ENCODE data around the gene TAF7. TPM values are rescaled to one million over a fixed set of nuclear protein-coding genes. Genes with fewer than 3 reads are reported as not detected.

The TAF7 gene
- polyA plus RNA-seq, 1 of the 3 experiments (the other 2 are of a cell fraction), result 30.6 TPM

DNA sequence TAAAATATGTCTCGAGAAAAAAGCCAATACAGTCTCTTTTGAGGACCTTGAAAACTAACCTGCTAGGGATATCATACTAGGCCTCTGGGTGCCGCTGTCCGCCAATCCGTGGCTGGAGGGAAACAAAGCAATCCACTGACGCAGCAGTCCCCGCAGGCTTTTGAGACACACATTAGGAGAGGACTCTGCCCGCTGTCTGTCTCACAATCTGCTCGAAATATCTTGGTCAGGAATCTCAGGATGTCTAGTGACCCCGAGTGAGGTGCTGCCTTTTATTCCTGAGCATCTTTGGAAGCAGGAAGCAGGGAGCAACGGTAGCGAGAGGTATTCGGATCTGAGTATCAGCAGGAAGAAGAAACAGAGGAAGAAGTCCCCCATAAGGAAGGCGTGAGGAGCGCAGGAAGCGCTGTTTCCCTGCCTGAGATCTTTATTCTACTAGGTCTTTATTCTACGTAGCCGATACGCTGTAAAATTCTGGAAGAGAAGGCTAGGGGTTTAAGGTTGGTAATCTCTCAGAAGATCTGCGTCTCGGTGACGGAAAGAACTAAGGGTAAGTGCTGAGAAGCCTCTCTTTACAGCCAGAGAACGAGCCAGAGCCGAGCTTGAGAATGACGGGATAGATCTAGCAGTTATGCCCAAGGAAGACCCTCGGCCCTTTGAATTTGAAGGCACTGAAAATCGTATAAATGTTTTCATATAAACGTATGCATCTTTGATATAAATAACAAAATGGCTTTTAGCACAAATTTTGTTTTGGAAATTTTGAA, 5.7 kb upstream of the TAF7 start (continued):
- TF ChIP-seq CTCF (IDR thresholded peaks at IDR 0.05) (peak; percentile 56), EZH2phosphoT487 (IDR thresholded peaks at IDR 0.05; ENCODE audit: borderline replicate concordance, low read depth) (no peak), ELF1 (IDR thresholded peaks at IDR 0.05) (no peak), MEF2A (IDR thresholded peaks at IDR 0.05; ENCODE audit: borderline replicate concordance, low read depth) (no peak), NRF1 (IDR thresholded peaks at IDR 0.05; ENCODE audit: low read depth, low read length) (no peak), PBX3 (IDR thresholded peaks at IDR 0.05) (no peak), TEAD4 (IDR thresholded peaks at IDR 0.05; ENCODE audit: borderline replicate concordance, insufficient read depth) (no peak), RAD21 (IDR thresholded peaks at IDR 0.05; ENCODE audit: low read length) (peak; percentile 65)

GRCh38 chr5:141322261-141322660, 1.7 kb upstream of the TAF7 start:
- Histone ChIP-seq H3K9me3 (peaks cover 23% of the 10 kb centered on the region), H3K4me2 (no peak overlapping the region), H3K9ac (no peak overlapping the region), H3K27ac (ENCODE audit: low read depth in 2 of 2, low read length in 1 of 2) (no peak overlapping the region), H2AFZ (ENCODE audit: low read depth) (no peak overlapping the region), H3F3A (replicated peaks; ENCODE audit: insufficient read depth) (peaks cover 13% of the 10 kb centered on the region), H3K27me3 (ENCODE audit: insufficient read depth) (no peaks in the 10 kb centered on the region), H3K4me1 (ENCODE audit: control insufficient read depth in 1 of 2, insufficient read depth in 2 of 2, low read depth in 1 of 2, low read length in 1 of 2) (no peaks in the 10 kb centered on the region; a peak in 1 of 4 replicates), H4K20me1 (ENCODE audit: insufficient read depth) (0 out of 2 replicates have a peak, but pooled peaks cover 3% of the 10 kb centered on the region), H3K9me2 (no peaks in the 10 kb centered on the region), H3K36me3 (replicated peaks in 1 of 2; ENCODE audit: control insufficient read depth in 1 of 2, insufficient read depth in 2 of 2, low read length in 1 of 2) (peaks cover 20 to 27% of the 10 kb centered on the region in 2 experiments), H3K79me2 (ENCODE audit: insufficient read depth) (peaks cover 28% of the 10 kb centered on the region), H3K4me3 (ENCODE audit: low read depth in 2 of 2, low read length in 1 of 2) (no peak overlapping the region)
- POLR2A ChIA-PET, result no interaction called here
- TF ChIP-seq TCF12 (IDR thresholded peaks at IDR 0.05), result no peak
- no peak for TF ChIP-seq EP300 (IDR thresholded peaks at IDR 0.05; ENCODE audit: borderline replicate concordance in 1 of 2, low read depth in 1 of 2, low read length in 1 of 2)
- 79% methylated on average over 3 of the region's 3 CpGs for WGBS (ENCODE audit: low lambda C conversion rate)
- DNase-seq, result no peak
- CTCF ChIA-PET, result interaction anchor here (2.9 kb wide), 1 partner anchor 99 kb away, joined by 15 read pairs; the partner anchor contains the start of gene PCDHB14

DNA sequence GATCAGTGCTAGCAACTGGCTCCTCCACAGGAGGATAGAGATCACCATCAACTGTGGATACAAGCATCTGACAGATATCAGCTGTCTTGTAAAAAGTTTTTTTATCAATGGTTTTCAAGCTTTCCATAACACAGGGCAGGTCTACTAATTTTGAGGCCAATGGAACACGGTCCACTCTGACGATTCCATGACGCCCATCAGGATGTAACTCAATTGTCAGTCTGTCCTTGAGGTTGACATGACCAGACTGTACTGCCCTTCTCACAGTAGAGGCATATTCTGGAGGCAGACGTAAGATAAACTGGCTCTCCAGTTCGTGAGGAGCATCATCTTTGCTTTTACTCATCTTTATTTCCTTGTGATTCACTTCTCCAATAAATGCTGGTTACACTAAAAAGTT, 885 bp downstream of the TAF7 start:
- CTCF ChIA-PET, result interaction anchor here (0.7 to 5.4 kb wide), 37 partner anchors 10 to 762 kb away, joined by 3 to 36 read pairs (median 4); partner anchors contain the start of genes PCDHB14, PCDHB15, PCDHB6 and PCDHGA1
- peaks cover 36% of the 10 kb centered on the region for H3K9me3 ChIP-seq
- H4K20me1 ChIP-seq (ENCODE audit: insufficient read depth), result 0 out of 2 replicates have a peak, but pooled peaks cover 3% of the 10 kb centered on the region
- no peaks in the 10 kb centered on the region; a peak in 1 of 4 replicates for H3K4me1 ChIP-seq (ENCODE audit: control insufficient read depth in 1 of 2, insufficient read depth in 2 of 2, low read depth in 1 of 2, low read length in 1 of 2)
- peak overlapping the region; percentile 58; the same call in 1 of the 2 replicates for H3K4me2 ChIP-seq
- no peak overlapping the region for H2AFZ ChIP-seq (ENCODE audit: low read depth)
- H3K27me3 ChIP-seq (ENCODE audit: insufficient read depth), result no peaks in the 10 kb centered on the region
- H3K9me2 ChIP-seq, result no peaks in the 10 kb centered on the region
- peak overlapping the region; percentile 80 to 92 for H3K4me3 ChIP-seq (ENCODE audit: low read depth in 2 of 2, low read length in 1 of 2)
- peak overlapping the region in 1 of 2 experiments; percentile 96; a peak in 1 of 4 replicates for H3K27ac ChIP-seq (ENCODE audit: low read depth in 2 of 2, low read length in 1 of 2)
- no peak for DNase-seq
- 60% methylated on average over 5 of the region's 5 CpGs for WGBS (ENCODE audit: low lambda C conversion rate)
- POLR2A ChIA-PET, result interaction anchor here (1.2 to 1.8 kb wide), 4 partner anchors 137 to 244 kb away, joined by 4 to 16 read pairs (median 7); partner anchors contain the start of gene PCDHB16
- H3F3A ChIP-seq (replicated peaks; ENCODE audit: insufficient read depth), result peaks cover 17% of the 10 kb centered on the region
- H3K36me3 ChIP-seq (replicated peaks in 1 of 2; ENCODE audit: control insufficient read depth in 1 of 2, insufficient read depth in 2 of 2, low read length in 1 of 2), result peaks cover 24 to 50% of the 10 kb centered on the region in 2 experiments
- peak overlapping the region; percentile 89; the same call in 1 of the 2 replicates for H3K9ac ChIP-seq
- TF ChIP-seq, protein P1, sequence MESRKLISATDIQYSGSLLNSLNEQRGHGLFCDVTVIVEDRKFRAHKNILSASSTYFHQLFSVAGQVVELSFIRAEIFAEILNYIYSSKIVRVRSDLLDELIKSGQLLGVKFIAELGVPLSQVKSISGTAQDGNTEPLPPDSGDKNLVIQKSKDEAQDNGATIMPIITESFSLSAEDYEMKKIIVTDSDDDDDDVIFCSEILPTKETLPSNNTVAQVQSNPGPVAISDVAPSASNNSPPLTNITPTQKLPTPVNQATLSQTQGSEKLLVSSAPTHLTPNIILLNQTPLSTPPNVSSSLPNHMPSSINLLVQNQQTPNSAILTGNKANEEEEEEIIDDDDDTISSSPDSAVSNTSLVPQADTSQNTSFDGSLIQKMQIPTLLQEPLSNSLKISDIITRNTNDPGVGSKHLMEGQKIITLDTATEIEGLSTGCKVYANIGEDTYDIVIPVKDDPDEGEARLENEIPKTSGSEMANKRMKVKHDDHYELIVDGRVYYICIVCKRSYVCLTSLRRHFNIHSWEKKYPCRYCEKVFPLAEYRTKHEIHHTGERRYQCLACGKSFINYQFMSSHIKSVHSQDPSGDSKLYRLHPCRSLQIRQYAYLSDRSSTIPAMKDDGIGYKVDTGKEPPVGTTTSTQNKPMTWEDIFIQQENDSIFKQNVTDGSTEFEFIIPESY (IDR thresholded peaks at IDR 0.05; ENCODE audit: borderline replicate concordance, low read depth), result no peak
- no peak for TF ChIP-seq NRF1 (IDR thresholded peaks at IDR 0.05; ENCODE audit: low read depth, low read length)
- peaks cover 53% of the 10 kb centered on the region for H3K79me2 ChIP-seq (ENCODE audit: insufficient read depth)

All from SK-N-SH (cell line).